ENCODE measurements around the gene E2F4.

The E2F4 gene

GRCh38 chr16:67170168-67170948 lies 21.6 kb upstream of the E2F4 start, which contains the start of gene NOL3:
TSS of gene NOL3 (plus strand) at chr16:67170538.
- DNase-seq (ENCODE audit: low read depth): no peak
- no peak for TF ChIP-seq CTCF (IDR thresholded peaks at IDR 0.05; ENCODE audit: control insufficient read depth, extremely low read depth, insufficient read depth)
- no peak within 1 kb of the TSS for H3K4me3 ChIP-seq (ENCODE audit: low read depth, low read length)

GRCh38 chr16:67170949-67171649 lies 20.9 kb upstream of the E2F4 start:
- no peak overlapping the region for H3K4me3 ChIP-seq (ENCODE audit: low read depth, low read length)
- no peak for DNase-seq (ENCODE audit: low read depth)
- TF ChIP-seq CTCF (IDR thresholded peaks at IDR 0.05; ENCODE audit: control insufficient read depth, extremely low read depth, insufficient read depth): no peak

- TF ChIP-seq CTCF (IDR thresholded peaks at IDR 0.05; ENCODE audit: control insufficient read depth, extremely low read depth, insufficient read depth): no peak
- no peak for DNase-seq (ENCODE audit: low read depth)
- peak overlapping the region; percentile 52 for H3K4me3 ChIP-seq (ENCODE audit: low read depth, low read length)
Measured at GRCh38 chr16:67173323-67173722, 18.6 kb upstream of the E2F4 start.

- DNase-seq (ENCODE audit: low read depth): peak; percentile 92
- peak overlapping the region; percentile 52 for H3K4me3 ChIP-seq (ENCODE audit: low read depth, low read length)
- TF ChIP-seq CTCF (IDR thresholded peaks at IDR 0.05; ENCODE audit: control insufficient read depth, extremely low read depth, insufficient read depth): peak; percentile 54
Measured at GRCh38 chr16:67173808-67174705, 17.9 kb upstream of the E2F4 start.

- no peak for DNase-seq (ENCODE audit: low read depth)
- no peak for TF ChIP-seq CTCF (IDR thresholded peaks at IDR 0.05; ENCODE audit: control insufficient read depth, extremely low read depth, insufficient read depth)
- H3K4me3 ChIP-seq (ENCODE audit: low read depth, low read length): peak overlapping the region; percentile 52
Measured at GRCh38 chr16:67174706-67175231, 17.2 kb upstream of the E2F4 start.

- DNase-seq (ENCODE audit: low read depth): no peak
- no peak overlapping the region for H3K4me3 ChIP-seq (ENCODE audit: low read depth, low read length)
- no peak for TF ChIP-seq CTCF (IDR thresholded peaks at IDR 0.05; ENCODE audit: control insufficient read depth, extremely low read depth, insufficient read depth)
Measured at GRCh38 chr16:67176662-67177061, 15.3 kb upstream of the E2F4 start.

All from LNCaP clone FGC (cell line).